ENCODE results near the gene TM4SF1.

GRCh38 chr3:149327156-149327555 lies 50.3 kb downstream of the TM4SF1 start:
- TF ChIP-seq CTCF (IDR thresholded peaks at IDR 0.05) (no peak), POLR2A (IDR thresholded peaks at IDR 0.05) (no peak)

All from prostate gland (tissue), 2 donors.